Measurements from ENCODE around the gene MBTPS1. TPM values are rescaled to one million over a fixed set of nuclear protein-coding genes. Genes with fewer than 3 reads are reported as not detected.

MBTPS1 gene
- polyA plus RNA-seq, 2 donors, result 23.1 to 25.6 TPM

DNA sequence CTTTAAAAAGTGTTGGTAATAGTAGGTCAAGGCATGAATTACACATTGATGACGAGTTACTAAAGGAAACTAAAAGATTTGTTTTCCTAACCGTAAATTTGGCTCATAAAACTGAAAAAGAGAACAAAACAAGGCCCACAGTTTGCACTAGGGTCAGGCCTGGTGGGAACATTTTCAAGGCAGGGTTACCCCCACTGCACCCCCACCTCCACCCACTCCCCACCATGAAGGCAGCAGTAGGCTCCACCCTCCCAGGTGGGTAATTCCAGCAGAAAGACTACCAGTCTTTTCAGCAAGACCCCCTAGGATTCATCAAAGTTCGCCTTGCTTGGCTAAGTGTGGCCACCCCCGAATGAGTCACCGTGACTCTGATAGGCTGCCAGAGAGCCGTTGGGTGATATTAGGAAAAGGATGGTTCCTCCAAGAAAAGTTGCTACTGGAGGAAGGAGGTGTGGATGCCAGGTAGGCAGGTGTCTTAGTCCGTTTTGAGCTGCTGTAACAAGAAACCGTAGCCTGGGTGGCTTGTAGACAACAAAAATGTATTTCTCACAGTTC lies 37.0 kb upstream of the MBTPS1 start:
- Histone ChIP-seq H3K9me3 (ENCODE audit: control insufficient read depth in 2 of 2, insufficient read depth in 1 of 2, low read depth in 1 of 2, low read length in 1 of 2) (no peaks in the 10 kb centered on the region), H3K27me3 (ENCODE audit: control insufficient read depth in 1 of 2, insufficient read depth in 2 of 2, low read length in 2 of 2) (no peaks in the 10 kb centered on the region), H3K36me3 (ENCODE audit: control insufficient read depth in 2 of 2, insufficient read depth in 2 of 2, low read length in 1 of 2) (no peaks in the 10 kb centered on the region), H3K27ac (ENCODE audit: low read depth in 2 of 2, low read length in 1 of 2) (no peak overlapping the region), H3K4me3 (ENCODE audit: low read depth in 1 of 2, low read length in 2 of 2) (no peak overlapping the region), H3K4me1 (ENCODE audit: control insufficient read depth in 2 of 2, insufficient read depth in 2 of 2, low read length in 1 of 2) (no peaks in the 10 kb centered on the region)
- WGBS, 2 donors, result 46 to 63% methylated on average over 8 of the region's 8 CpGs

DNA sequence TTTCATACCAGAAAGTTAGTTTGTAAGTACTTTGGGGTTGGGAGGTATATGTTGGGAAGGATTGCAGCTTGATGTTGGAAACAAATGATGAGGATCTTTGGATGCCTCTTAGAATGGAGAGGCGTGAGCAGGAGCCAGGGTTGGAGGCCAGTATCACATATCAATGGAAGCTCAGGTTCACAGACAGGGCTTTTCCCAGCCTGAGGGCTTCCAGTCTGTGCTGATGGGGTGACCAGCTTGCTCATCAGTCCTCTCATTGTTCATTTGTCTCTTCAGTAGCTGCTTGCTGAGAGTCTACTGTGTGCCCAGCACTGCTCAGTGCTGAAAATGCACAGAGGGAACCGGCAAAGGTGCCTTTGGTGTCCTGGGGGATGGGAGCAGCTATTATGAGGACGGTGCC lies 34.2 kb upstream of the MBTPS1 start:
- Histone ChIP-seq H3K9me3 (ENCODE audit: control insufficient read depth in 2 of 2, insufficient read depth in 1 of 2, low read depth in 1 of 2, low read length in 1 of 2) (no peaks in the 10 kb centered on the region), H3K27me3 (ENCODE audit: control insufficient read depth in 1 of 2, insufficient read depth in 2 of 2, low read length in 2 of 2) (no peaks in the 10 kb centered on the region), H3K4me3 (ENCODE audit: low read depth in 1 of 2, low read length in 2 of 2) (no peak overlapping the region), H3K36me3 (ENCODE audit: control insufficient read depth in 2 of 2, insufficient read depth in 2 of 2, low read length in 1 of 2) (no peaks in the 10 kb centered on the region), H3K4me1 (ENCODE audit: control insufficient read depth in 2 of 2, insufficient read depth in 2 of 2, low read length in 1 of 2) (no peaks in the 10 kb centered on the region), H3K27ac (ENCODE audit: low read depth in 2 of 2, low read length in 1 of 2) (no peak overlapping the region)
- 65 to 67% methylated on average over 3 of the region's 3 CpGs for WGBS, 2 donors

DNA sequence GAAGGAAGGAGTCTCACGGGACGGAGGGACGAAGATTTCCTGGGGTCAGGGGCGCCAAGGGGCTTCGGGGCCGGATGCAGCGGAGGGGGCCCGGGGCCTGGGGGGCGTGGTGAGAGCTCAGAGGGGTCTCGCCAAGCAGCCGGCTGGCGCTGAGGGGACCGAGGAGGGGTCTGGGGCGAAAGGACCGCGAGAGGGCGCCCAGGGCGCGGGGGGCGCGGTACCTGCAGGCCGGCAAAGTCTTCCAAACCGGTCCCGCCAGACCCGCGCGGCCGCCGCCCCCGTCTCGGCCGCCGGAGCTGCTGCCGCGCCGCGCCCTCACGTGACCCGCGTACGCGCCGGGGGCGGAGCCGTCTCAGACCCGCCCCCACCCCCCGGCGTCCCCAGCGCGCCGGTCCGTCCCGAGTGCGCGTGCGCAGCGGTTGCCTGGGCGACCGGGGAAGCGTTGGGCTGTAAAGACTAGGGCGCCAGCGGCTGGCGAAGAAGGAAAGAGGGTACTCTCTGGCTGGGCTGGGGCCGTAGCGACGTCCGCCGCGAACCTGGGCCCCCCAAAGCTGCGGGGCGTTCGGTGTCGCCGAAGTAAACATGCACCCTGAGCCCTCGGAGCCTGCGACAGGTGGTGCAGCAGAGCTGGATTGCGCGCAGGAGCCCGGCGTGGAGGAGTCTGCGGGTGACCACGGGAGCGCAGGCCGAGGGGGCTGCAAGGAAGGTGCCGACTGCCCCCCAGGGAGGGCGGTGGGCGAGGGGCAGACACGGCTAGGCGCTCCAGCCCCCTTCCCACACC lies 28.3 kb upstream of the MBTPS1 start, which contains the start of the genes DNAAF1 and HSDL1:
TSS of gene DNAAF1 (plus strand) at position 450 of the 781 bp plus-strand sequence. CDS start at position 583, 133 bp downstream.
TSS of gene HSDL1 (minus strand) at position 319 of the 781 bp plus-strand sequence. CDS start 13,856 bp downstream, outside the sequence.
- peak within 1 kb of the TSS; percentile 79 to 80 for H3K27ac ChIP-seq (ENCODE audit: low read depth in 2 of 2, low read length in 1 of 2)
- peaks cover 0 to 4% of the 10 kb centered on the region in 2 donors for H3K4me1 ChIP-seq (ENCODE audit: control insufficient read depth in 2 of 2, insufficient read depth in 2 of 2, low read length in 1 of 2)
- 0 to 1% methylated on average over 74 to 89 of the region's 89 CpGs for WGBS, 2 donors

DNA sequence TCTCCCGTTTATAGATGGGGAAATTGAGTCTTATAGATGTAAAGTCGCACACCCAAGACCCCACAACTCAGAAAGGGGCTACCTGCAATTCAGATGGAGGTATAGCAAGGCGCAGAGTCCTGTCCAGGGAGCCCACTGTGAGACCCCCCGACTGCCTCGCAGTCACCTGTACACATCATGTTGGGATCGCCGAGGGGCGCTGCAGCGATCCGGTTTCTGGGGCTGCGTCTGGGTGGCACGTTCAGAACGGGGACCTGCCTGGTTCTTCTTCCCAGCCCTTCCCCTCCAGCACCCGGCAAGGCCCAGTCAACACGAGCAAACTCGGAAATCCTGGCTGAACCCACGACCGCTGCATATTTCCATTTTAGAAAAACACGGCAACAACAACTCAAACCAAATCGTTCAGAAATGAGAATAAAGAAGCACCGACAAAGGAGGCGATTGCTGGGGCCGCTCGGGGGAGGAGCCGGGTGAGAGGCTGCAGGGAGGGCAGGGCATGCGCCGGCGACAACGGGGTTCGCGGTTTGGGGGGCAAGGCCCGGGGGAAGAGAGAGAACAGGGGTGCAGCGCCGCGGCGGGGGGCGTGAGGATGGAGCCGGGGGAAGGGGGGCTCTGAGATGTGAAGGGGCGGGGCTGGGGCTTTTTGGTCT lies 27.6 kb upstream of the MBTPS1 start:
- no peaks in the 10 kb centered on the region for H3K27me3 ChIP-seq (ENCODE audit: control insufficient read depth in 1 of 2, insufficient read depth in 2 of 2, low read length in 2 of 2)

More for the DNA sequence above, 28.3 kb upstream of the MBTPS1 start, which contains the start of the genes DNAAF1 and HSDL1:
- no peaks in the 10 kb centered on the region for H3K9me3 ChIP-seq (ENCODE audit: control insufficient read depth in 2 of 2, insufficient read depth in 1 of 2, low read depth in 1 of 2, low read length in 1 of 2)
- H3K4me3 ChIP-seq (ENCODE audit: low read depth in 1 of 2, low read length in 2 of 2), result peak within 1 kb of the TSS; percentile 79 to 91
- no peaks in the 10 kb centered on the region for H3K36me3 ChIP-seq (ENCODE audit: control insufficient read depth in 2 of 2, insufficient read depth in 2 of 2, low read length in 1 of 2)
- no peaks in the 10 kb centered on the region for H3K27me3 ChIP-seq (ENCODE audit: control insufficient read depth in 1 of 2, insufficient read depth in 2 of 2, low read length in 2 of 2)

DNA sequence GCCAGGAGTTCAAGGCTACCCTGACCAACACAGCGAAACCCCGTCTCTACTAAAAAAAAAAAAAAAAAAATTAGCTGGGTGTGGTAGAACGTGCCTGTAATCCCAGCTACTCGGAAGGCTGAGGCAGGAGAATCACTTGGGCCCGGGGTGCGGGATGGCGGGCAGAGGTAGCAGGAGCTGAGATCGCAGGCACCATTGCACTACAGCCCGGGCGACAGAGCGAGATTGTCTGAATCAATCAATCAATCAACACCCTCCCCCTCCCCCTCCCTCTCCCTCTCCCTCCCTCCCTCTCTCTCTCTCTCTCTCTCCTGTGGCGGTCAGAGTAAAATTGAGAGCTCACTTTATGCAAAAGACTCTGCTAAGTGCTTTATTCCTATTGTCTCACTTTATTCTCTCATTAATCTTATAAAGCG lies 27.1 kb upstream of the MBTPS1 start:
- H3K9me3 ChIP-seq (ENCODE audit: control insufficient read depth in 2 of 2, insufficient read depth in 1 of 2, low read depth in 1 of 2, low read length in 1 of 2), result no peaks in the 10 kb centered on the region
- H3K4me3 ChIP-seq (ENCODE audit: low read depth in 1 of 2, low read length in 2 of 2), result peak overlapping the region in 1 of 2 donors; percentile 91
- WGBS, 2 donors, result 22 to 25% methylated on average over 12 to 13 of the region's 13 CpGs
- H3K27me3 ChIP-seq (ENCODE audit: control insufficient read depth in 1 of 2, insufficient read depth in 2 of 2, low read length in 2 of 2), result no peaks in the 10 kb centered on the region
- peaks cover 0 to 4% of the 10 kb centered on the region in 2 donors for H3K4me1 ChIP-seq (ENCODE audit: control insufficient read depth in 2 of 2, insufficient read depth in 2 of 2, low read length in 1 of 2)
- H3K27ac ChIP-seq (ENCODE audit: low read depth in 2 of 2, low read length in 1 of 2), result no peak overlapping the region
- no peaks in the 10 kb centered on the region for H3K36me3 ChIP-seq (ENCODE audit: control insufficient read depth in 2 of 2, insufficient read depth in 2 of 2, low read length in 1 of 2)

More for the DNA sequence above, 27.6 kb upstream of the MBTPS1 start:
- H3K9me3 ChIP-seq (ENCODE audit: control insufficient read depth in 2 of 2, insufficient read depth in 1 of 2, low read depth in 1 of 2, low read length in 1 of 2), result no peaks in the 10 kb centered on the region
- peak overlapping the region; percentile 79 to 91 for H3K4me3 ChIP-seq (ENCODE audit: low read depth in 1 of 2, low read length in 2 of 2)
- H3K36me3 ChIP-seq (ENCODE audit: control insufficient read depth in 2 of 2, insufficient read depth in 2 of 2, low read length in 1 of 2), result no peaks in the 10 kb centered on the region
- H3K27ac ChIP-seq (ENCODE audit: low read depth in 2 of 2, low read length in 1 of 2), result peak overlapping the region; percentile 50 to 80
- peaks cover 0 to 4% of the 10 kb centered on the region in 2 donors for H3K4me1 ChIP-seq (ENCODE audit: control insufficient read depth in 2 of 2, insufficient read depth in 2 of 2, low read length in 1 of 2)
- WGBS, 2 donors, result 1% methylated on average over 39 of the region's 39 CpGs

DNA sequence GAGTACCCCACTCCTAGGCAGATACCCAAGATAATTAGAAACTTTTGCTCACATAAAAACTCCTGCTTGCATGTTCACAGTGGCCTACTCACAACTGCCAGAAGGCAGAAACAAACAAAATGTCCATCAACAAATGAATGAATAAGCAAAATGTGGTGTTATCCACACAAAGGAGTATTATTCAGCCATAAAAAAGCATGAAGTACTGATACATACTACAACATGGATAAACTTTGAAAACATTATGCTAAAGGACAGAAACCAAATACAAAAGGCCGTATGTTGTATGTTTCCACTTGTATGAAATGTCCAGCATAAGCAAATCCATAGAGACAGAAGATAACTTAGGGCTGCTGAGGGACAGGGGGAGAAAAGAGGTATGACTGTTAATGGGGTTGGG lies 26.3 kb upstream of the MBTPS1 start:
- no peak overlapping the region for H3K4me3 ChIP-seq (ENCODE audit: low read depth in 1 of 2, low read length in 2 of 2)
- no peak overlapping the region for H3K27ac ChIP-seq (ENCODE audit: low read depth in 2 of 2, low read length in 1 of 2)
- no peaks in the 10 kb centered on the region for H3K9me3 ChIP-seq (ENCODE audit: control insufficient read depth in 2 of 2, insufficient read depth in 1 of 2, low read depth in 1 of 2, low read length in 1 of 2)
- H3K27me3 ChIP-seq (ENCODE audit: control insufficient read depth in 1 of 2, insufficient read depth in 2 of 2, low read length in 2 of 2), result no peaks in the 10 kb centered on the region
- no peaks in the 10 kb centered on the region for H3K36me3 ChIP-seq (ENCODE audit: control insufficient read depth in 2 of 2, insufficient read depth in 2 of 2, low read length in 1 of 2)
- peaks cover 0 to 4% of the 10 kb centered on the region in 2 donors for H3K4me1 ChIP-seq (ENCODE audit: control insufficient read depth in 2 of 2, insufficient read depth in 2 of 2, low read length in 1 of 2)
- WGBS, 2 donors, result 91 to 97% methylated on average over 1 of the region's 1 CpG

DNA sequence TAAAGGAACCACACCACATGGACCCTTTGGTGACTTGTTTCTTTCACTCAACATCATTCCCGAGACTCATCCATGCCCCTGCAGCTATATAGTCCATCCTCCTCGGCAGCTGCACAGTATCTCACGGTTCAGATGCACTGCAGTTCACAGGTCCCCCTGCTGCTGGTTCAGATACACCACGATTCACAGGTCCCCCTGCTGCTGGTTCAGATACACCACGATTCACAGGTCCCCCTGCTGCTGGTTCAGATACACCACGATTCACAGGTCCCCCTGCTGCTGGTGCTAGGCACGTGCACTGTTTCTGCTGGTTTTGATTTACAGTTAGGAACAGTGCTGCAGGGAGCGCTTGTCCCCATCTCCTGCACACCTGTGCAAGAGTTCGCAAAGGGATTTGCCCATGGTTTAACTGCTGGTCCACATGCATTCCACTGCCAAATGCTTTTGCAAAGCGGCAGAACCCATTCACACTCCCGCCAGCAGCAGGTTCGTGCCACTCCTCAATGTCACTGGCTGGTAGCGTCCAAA lies 24.5 kb upstream of the MBTPS1 start:
- Histone ChIP-seq H3K9me3 (ENCODE audit: control insufficient read depth in 2 of 2, insufficient read depth in 1 of 2, low read depth in 1 of 2, low read length in 1 of 2) (no peaks in the 10 kb centered on the region), H3K4me3 (ENCODE audit: low read depth in 1 of 2, low read length in 2 of 2) (no peak overlapping the region), H3K4me1 (ENCODE audit: control insufficient read depth in 2 of 2, insufficient read depth in 2 of 2, low read length in 1 of 2) (peaks cover 0 to 4% of the 10 kb centered on the region in 2 donors), H3K36me3 (ENCODE audit: control insufficient read depth in 2 of 2, insufficient read depth in 2 of 2, low read length in 1 of 2) (no peaks in the 10 kb centered on the region), H3K27ac (ENCODE audit: low read depth in 2 of 2, low read length in 1 of 2) (no peak overlapping the region), H3K27me3 (ENCODE audit: control insufficient read depth in 1 of 2, insufficient read depth in 2 of 2, low read length in 2 of 2) (no peaks in the 10 kb centered on the region)
- 78 to 83% methylated on average over 13 of the region's 13 CpGs for WGBS, 2 donors

DNA sequence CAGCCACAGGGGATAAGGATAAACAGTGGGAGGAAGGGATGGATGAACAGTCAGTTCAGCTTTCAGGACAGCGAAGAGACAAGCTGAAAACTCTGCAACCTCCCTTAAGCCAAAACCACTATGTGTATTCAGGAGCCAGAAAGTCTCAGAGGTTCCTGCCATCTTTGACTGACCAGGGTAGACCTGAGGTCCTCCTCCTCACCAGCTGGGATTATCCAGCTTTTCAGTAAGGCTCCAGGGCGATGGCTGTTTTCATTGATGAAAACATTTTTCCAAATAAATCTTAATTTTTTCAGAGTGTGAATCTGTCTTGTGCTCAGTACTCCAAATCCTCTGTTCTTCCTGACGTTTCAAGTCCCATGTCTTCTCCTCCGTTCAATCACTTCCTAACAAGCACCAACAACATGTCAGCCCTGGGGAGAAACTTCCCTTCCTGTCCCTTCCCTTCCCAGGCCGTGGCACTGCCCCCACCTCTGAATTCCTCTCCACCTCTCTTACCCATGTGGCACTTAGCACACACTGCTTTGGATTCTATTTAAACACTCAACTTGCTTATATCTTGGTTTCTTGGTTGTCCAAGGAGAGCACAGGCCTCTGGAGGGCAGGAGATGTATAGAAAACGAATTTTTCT lies 23.0 kb upstream of the MBTPS1 start:
- Histone ChIP-seq H3K27me3 (ENCODE audit: control insufficient read depth in 1 of 2, insufficient read depth in 2 of 2, low read length in 2 of 2) (no peaks in the 10 kb centered on the region), H3K9me3 (ENCODE audit: control insufficient read depth in 2 of 2, insufficient read depth in 1 of 2, low read depth in 1 of 2, low read length in 1 of 2) (no peaks in the 10 kb centered on the region), H3K4me3 (ENCODE audit: low read depth in 1 of 2, low read length in 2 of 2) (no peak overlapping the region), H3K36me3 (ENCODE audit: control insufficient read depth in 2 of 2, insufficient read depth in 2 of 2, low read length in 1 of 2) (no peaks in the 10 kb centered on the region), H3K4me1 (ENCODE audit: control insufficient read depth in 2 of 2, insufficient read depth in 2 of 2, low read length in 1 of 2) (peaks cover 0 to 2% of the 10 kb centered on the region in 2 donors), H3K27ac (ENCODE audit: low read depth in 2 of 2, low read length in 1 of 2) (no peak overlapping the region)
- WGBS, 2 donors, result 69 to 72% methylated on average over 6 of the region's 6 CpGs
